Subcutaneous adipose tissue (tissue), 4 donors: ENCODE data around the gene ZNF575. TPM values are rescaled to one million over a fixed set of nuclear protein-coding genes. Genes with fewer than 3 reads are reported as not detected.

Experiments
- CTCF ChIP-seq: fragments of 450-650 bp; IDR thresholded peaks from one replicate; pipeline ENCODE4 v1.5.1; 2016; ENCODE audit warnings: low read depth, mild to moderate bottlenecking, control low read depth, antibody characterized with exemption, moderate library complexity
- total RNA-seq, 4 donors: library from RNA; depleted of rRNA; stranded (reverse); fragments of >200 nt; gene quantifications; one replicate each; pipeline ENCODE4 v1.1.0, GENCODE V29; 2016

The ZNF575 gene
- total RNA-seq, 4 donors from 2014 or later, result 0.44 to 3.2 TPM; not detected in 2

- TF ChIP-seq CTCF, result no peak
Measured at GRCh38 chr19:43490759-43491158, 42.2 kb upstream of the ZNF575 start.

- no peak for TF ChIP-seq CTCF
Measured at GRCh38 chr19:43495082-43495481, 37.9 kb upstream of the ZNF575 start.

GRCh38 chr19:43496960-43497359 lies 36.0 kb upstream of the ZNF575 start:
- no peak for TF ChIP-seq CTCF

GRCh38 chr19:43498233-43498842 lies 34.6 kb upstream of the ZNF575 start:
- no peak for TF ChIP-seq CTCF

GRCh38 chr19:43499042-43499441 lies 33.9 kb upstream of the ZNF575 start:
- no peak for TF ChIP-seq CTCF

- TF ChIP-seq CTCF, result no peak
Measured at GRCh38 chr19:43501661-43502418, 31.1 kb upstream of the ZNF575 start.

GRCh38 chr19:43502419-43502976 lies 30.5 kb upstream of the ZNF575 start:
- no peak for TF ChIP-seq CTCF
